Panc1 (cell line): ENCODE measurements around the gene EP400. TPM values are rescaled to one million over a fixed set of nuclear protein-coding genes. Genes with fewer than 3 reads are reported as not detected.

Experiments
- ATAC-seq: fragments of 200-7000 bp; cut with Tn5 transposase; 2 replicates; pipeline ENCODE4 v1.9.1; 2020; ENCODE audit warnings: mild to moderate bottlenecking, moderate library complexity
- BruUV-seq: library from RNA; stranded (reverse); fragments of 400-500 nt; replicated peaks from 2 replicates; lab custom pipeline; 2021; lab: Mats Ljungman, UMichigan
- CTCF ChIA-PET: fragments of 300-600 bp; sonication (Branson Sonifier 250); formaldehyde crosslinking; loops from one replicate; lab custom pipeline; 2022; ENCODE audit warnings: antibody characterized with exemption; lab: Charles Lee
- POLR2A ChIA-PET: fragments of 300-600 bp; sonication (Branson Sonifier 250); formaldehyde crosslinking; loops from one replicate; lab custom pipeline; 2022; ENCODE audit warnings: antibody characterized with exemption; lab: Charles Lee
- DNase-seq: peaks from one replicate; pipeline ENCODE4 v3.0.0-alpha.2; 2010; ENCODE audit warnings: low read depth, low spot score
- H3K27ac ChIP-seq: 2 replicates; pipeline ENCODE4 v1.5.1; 2011; ENCODE audit warnings: mild to moderate bottlenecking, low read length, inconsistent platforms
- H3K27me3 ChIP-seq: fragments of 200-500 bp; sonication (Bioruptor generic); 2 replicates; pipeline ENCODE4 v1.6.0; 2014; ENCODE audit warnings: low read length, inconsistent platforms; ENCODE audit not compliant: control insufficient read depth, insufficient read depth
- H3K36me3 ChIP-seq: fragments of 200-500 bp; sonication (Bioruptor generic); 2 replicates; pipeline ENCODE4 v1.5.1; 2014; ENCODE audit warnings: inconsistent platforms, mild to moderate bottlenecking, low read length, moderate library complexity; ENCODE audit not compliant: control insufficient read depth, insufficient read depth
- H3K4me1 ChIP-seq: 2 replicates; pipeline ENCODE4 v1.5.1; 2011; ENCODE audit warnings: inconsistent platforms, mild to moderate bottlenecking, low read length, moderate library complexity; ENCODE audit not compliant: control insufficient read depth, insufficient read depth
- H3K4me3 ChIP-seq, 2 experiments: 2 replicates each; pipeline ENCODE4 v1.5.1; 2011 to 2012; ENCODE audit warnings: low read depth in 2 of 2, low read length in 2 of 2, mild to moderate bottlenecking in 2 of 2, inconsistent platforms in 1 of 2, moderate library complexity in 1 of 2
- H3K9me3 ChIP-seq: fragments of 200-500 bp; sonication (Bioruptor generic); 2 replicates; pipeline ENCODE4 v1.5.1; 2014; ENCODE audit warnings: low read depth, mild to moderate bottlenecking, inconsistent platforms, low read length, moderate library complexity; ENCODE audit not compliant: control insufficient read depth, insufficient read depth
- CTCF ChIP-seq: fragments of 450-650 bp; IDR thresholded peaks from 2 replicates; pipeline ENCODE4 v1.5.1; 2017; ENCODE audit warnings: mild to moderate bottlenecking
- POLR2AphosphoS5 ChIP-seq: IDR thresholded peaks from 2 replicates; pipeline ENCODE4 v1.6.1; 2012; ENCODE audit warnings: mild to moderate bottlenecking, low read depth, low read length, moderate library complexity
- SIN3A ChIP-seq: IDR thresholded peaks from 2 replicates; pipeline ENCODE4 v1.6.1; 2012; ENCODE audit warnings: low read depth, mild to moderate bottlenecking, low read length, moderate library complexity, borderline replicate concordance; ENCODE audit not compliant: insufficient read depth
- TCF7L2 ChIP-seq: IDR thresholded peaks from 2 replicates; pipeline ENCODE4 v1.6.1; 2011; ENCODE audit warnings: mild to moderate bottlenecking, low read depth, low read length, inconsistent platforms
- in situ Hi-C: cut with HindIII; loops from 2 replicates; pipeline ENCODE4 v1.10.0; 2016; ENCODE audit warnings: low sequenced_read_pairs, low pct_unique_long_range_greater_than_20kb
- intact Hi-C: fragments of 100-400 bp; cut with micrococcal nuclease; formaldehyde crosslinking; loops from one replicate; pipeline ENCODE4 v1.10.0; 2022; ENCODE audit not compliant: unreplicated experiment
- total RNA-seq: library from RNA; stranded (reverse); gene quantifications from one replicate; pipeline ENCODE4 v1.2.1, GENCODE V29; 2021; ENCODE audit not compliant: unreplicated experiment
- TF ChIP-seq, protein P1 (sequence below), 2 experiments: IDR thresholded peaks; 2 replicates each; pipeline ENCODE4 v1.6.1; 2011 to 2012; ENCODE audit warnings: low read depth in 2 of 2, control low read depth in 1 of 2, low read length in 1 of 2, mild to moderate bottlenecking in 1 of 2, moderate library complexity in 1 of 2; ENCODE audit not compliant: insufficient read depth in 1 of 2

The EP400 gene
- total RNA-seq, 1 experiment from 2014 or later = 59.4 TPM

DNA sequence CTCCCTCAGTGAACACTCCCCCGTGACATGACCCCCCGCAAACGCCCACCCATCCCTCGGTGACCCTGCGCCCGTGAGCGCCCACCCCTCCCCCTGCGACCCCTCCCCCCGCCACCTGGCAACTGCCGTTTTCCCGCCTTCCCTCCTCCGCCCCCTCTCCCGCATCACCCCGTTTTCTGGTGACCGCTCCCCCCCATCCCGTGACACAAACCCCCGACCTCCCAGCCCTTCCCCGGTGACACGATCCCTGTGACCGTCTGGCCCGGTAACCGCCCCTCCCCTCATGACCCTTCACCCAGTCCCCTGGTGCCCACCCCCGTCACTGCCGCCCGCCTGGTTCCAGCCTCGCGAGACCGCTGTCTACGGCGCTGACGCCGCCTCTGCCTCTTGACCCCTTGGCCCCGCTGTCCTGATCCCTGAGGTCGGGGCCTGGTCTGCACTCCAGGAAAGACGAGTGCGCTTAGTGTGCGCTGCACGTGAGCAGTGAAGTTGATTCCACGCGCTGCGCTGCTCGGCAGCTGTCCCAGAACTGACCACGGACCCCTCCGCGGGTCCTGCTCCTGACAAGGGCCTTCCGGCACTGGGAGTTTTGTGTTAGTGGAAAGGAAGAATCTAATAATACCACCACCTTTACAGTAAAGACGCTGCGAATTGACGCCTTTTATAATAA is 135.0 kb downstream of the EP400 start:
- Histone ChIP-seq H3K4me1 (peaks cover 9% of the 10 kb centered on the region), H3K27ac (peak overlapping the region; percentile 88), H3K9me3 (no peaks in the 10 kb centered on the region), H3K27me3 (no peaks in the 10 kb centered on the region), H3K36me3 (peaks cover 3% of the 10 kb centered on the region; the same call in 1 of the 2 replicates), H3K4me3 (peak overlapping the region; percentile 76 to 89)
- POLR2A ChIA-PET = no interaction called here
- TF ChIP-seq CTCF (no peak), TCF7L2 (no peak), SIN3A (no peak), POLR2AphosphoS5 (no peak)
- TF ChIP-seq, protein P1, sequence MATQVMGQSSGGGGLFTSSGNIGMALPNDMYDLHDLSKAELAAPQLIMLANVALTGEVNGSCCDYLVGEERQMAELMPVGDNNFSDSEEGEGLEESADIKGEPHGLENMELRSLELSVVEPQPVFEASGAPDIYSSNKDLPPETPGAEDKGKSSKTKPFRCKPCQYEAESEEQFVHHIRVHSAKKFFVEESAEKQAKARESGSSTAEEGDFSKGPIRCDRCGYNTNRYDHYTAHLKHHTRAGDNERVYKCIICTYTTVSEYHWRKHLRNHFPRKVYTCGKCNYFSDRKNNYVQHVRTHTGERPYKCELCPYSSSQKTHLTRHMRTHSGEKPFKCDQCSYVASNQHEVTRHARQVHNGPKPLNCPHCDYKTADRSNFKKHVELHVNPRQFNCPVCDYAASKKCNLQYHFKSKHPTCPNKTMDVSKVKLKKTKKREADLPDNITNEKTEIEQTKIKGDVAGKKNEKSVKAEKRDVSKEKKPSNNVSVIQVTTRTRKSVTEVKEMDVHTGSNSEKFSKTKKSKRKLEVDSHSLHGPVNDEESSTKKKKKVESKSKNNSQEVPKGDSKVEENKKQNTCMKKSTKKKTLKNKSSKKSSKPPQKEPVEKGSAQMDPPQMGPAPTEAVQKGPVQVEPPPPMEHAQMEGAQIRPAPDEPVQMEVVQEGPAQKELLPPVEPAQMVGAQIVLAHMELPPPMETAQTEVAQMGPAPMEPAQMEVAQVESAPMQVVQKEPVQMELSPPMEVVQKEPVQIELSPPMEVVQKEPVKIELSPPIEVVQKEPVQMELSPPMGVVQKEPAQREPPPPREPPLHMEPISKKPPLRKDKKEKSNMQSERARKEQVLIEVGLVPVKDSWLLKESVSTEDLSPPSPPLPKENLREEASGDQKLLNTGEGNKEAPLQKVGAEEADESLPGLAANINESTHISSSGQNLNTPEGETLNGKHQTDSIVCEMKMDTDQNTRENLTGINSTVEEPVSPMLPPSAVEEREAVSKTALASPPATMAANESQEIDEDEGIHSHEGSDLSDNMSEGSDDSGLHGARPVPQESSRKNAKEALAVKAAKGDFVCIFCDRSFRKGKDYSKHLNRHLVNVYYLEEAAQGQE (IDR thresholded peaks at IDR 0.05; ENCODE audit: insufficient read depth in 1 of 2, low read depth in 2 of 2, low read length in 1 of 2) = no peak
- no TSS peak for BruUV-seq
- CTCF ChIA-PET = no interaction called here
- ATAC-seq (peak; percentile 64), DNase-seq (no peak)
- in situ Hi-C loops = no loop called here
- intact Hi-C loops = no loop called here

DNA sequence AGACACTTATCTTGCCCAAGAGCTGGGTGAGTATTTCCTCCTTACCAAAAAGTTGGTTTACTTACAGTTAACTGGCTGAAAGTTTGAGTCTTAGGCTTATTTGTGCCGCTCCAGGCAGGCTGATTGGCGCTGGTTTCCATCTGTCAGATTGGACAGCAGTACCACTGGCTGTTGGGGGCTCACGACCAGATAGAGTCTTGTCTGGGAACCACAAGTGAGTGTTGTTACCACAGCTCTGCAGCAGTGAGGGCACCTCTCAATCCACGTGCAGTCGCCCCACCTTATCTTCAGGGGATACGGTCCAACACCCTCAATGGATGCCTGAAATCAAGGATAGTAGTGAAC is 135.5 kb downstream of the EP400 start:
- CTCF ChIA-PET = no interaction called here
- peak overlapping the region; percentile 88 for H3K27ac ChIP-seq
- intact Hi-C loops = no loop called here

More for the DNA sequence above, 135.5 kb downstream of the EP400 start:
- Histone ChIP-seq H3K4me1 (peaks cover 9% of the 10 kb centered on the region), H3K27me3 (no peaks in the 10 kb centered on the region), H3K4me3 (peak overlapping the region; percentile 76 to 89), H3K36me3 (peaks cover 3% of the 10 kb centered on the region; the same call in 1 of the 2 replicates), H3K9me3 (no peaks in the 10 kb centered on the region)
- no peak for TF ChIP-seq TCF7L2
- TF ChIP-seq POLR2AphosphoS5 = no peak
- no peak for TF ChIP-seq SIN3A
- TF ChIP-seq, protein P1 (IDR thresholded peaks at IDR 0.05; ENCODE audit: insufficient read depth in 1 of 2, low read depth in 2 of 2, low read length in 1 of 2) = no peak
- no peak for TF ChIP-seq CTCF
- DNase-seq (no peak), ATAC-seq (no peak)
- BruUV-seq = no TSS peak
- in situ Hi-C loops = no loop called here
- POLR2A ChIA-PET = no interaction called here
